ENCODE measurements around the gene HOXA13.

Gene HOXA13

GRCh38 chr7:27199849-27200760 lies at the start of gene HOXA13:
Gene HOXA13, minus strand, starts transcription at chr7:27200091. Its CDS starts 14 bp downstream, at chr7:27200077.
- no peak for DNase-seq

- DNase-seq, result no peak
These were observed 49.2 kb upstream of the HOXA13 start for GRCh38 chr7:27248911-27249723.

GRCh38 chr7:27248427-27248806 lies 48.5 kb upstream of the HOXA13 start:
- no peak for DNase-seq

- DNase-seq, result no peak
These were observed 47.8 kb upstream of the HOXA13 start for GRCh38 chr7:27247452-27248426.

GRCh38 chr7:27247000-27247399 lies 47.1 kb upstream of the HOXA13 start:
- DNase-seq, result no peak

- no peak for DNase-seq
These were observed 46.2 kb upstream of the HOXA13 start for GRCh38 chr7:27245798-27246691.

GRCh38 chr7:27245124-27245797 lies 45.4 kb upstream of the HOXA13 start:
- no peak for DNase-seq

GRCh38 chr7:27244488-27245123 lies 44.7 kb upstream of the HOXA13 start:
- no peak for DNase-seq

GRCh38 chr7:27243340-27244163 lies 43.7 kb upstream of the HOXA13 start:
- DNase-seq, result no peak

- no peak for DNase-seq
These were observed 42.9 kb upstream of the HOXA13 start, which contains the start of gene EVX1 for GRCh38 chr7:27242555-27243339. Gene EVX1, plus strand, starts transcription at chr7:27242802. Its CDS starts 229 bp downstream, at chr7:27243031.

- no peak for DNase-seq
These were observed 42.3 kb upstream of the HOXA13 start for GRCh38 chr7:27242154-27242553.

- no peak for DNase-seq
These were observed 41.5 kb upstream of the HOXA13 start for GRCh38 chr7:27241189-27242056.

- DNase-seq, result no peak
These were observed 40.3 kb upstream of the HOXA13 start for GRCh38 chr7:27240015-27240731.

GRCh38 chr7:27239387-27240014 lies 39.6 kb upstream of the HOXA13 start:
- no peak for DNase-seq

GRCh38 chr7:27238979-27239386 lies 39.1 kb upstream of the HOXA13 start:
- no peak for DNase-seq

GRCh38 chr7:27237735-27238334 lies 37.9 kb upstream of the HOXA13 start:
- no peak for DNase-seq

Measured in NCI-H2081 treated with DMSO at 0.1 percent for 48 hours (cell line).